GM18868 (cell line): Measurements from ENCODE around the gene SPINK8.
"Not testable (repeated sequence)": the region's sequence is repeated elsewhere in the genome, so short reads cannot be mapped to it uniquely, and the experiment has no call there.

Experiments
- ATAC-seq: cut with Tn5 transposase; IDR thresholded peaks from one replicate; pipeline ENCODE4 v1.9.1; 2021; ENCODE audit warnings: mild to moderate bottlenecking, moderate library complexity; ENCODE audit not compliant: unreplicated experiment

The SPINK8 gene

DNA sequence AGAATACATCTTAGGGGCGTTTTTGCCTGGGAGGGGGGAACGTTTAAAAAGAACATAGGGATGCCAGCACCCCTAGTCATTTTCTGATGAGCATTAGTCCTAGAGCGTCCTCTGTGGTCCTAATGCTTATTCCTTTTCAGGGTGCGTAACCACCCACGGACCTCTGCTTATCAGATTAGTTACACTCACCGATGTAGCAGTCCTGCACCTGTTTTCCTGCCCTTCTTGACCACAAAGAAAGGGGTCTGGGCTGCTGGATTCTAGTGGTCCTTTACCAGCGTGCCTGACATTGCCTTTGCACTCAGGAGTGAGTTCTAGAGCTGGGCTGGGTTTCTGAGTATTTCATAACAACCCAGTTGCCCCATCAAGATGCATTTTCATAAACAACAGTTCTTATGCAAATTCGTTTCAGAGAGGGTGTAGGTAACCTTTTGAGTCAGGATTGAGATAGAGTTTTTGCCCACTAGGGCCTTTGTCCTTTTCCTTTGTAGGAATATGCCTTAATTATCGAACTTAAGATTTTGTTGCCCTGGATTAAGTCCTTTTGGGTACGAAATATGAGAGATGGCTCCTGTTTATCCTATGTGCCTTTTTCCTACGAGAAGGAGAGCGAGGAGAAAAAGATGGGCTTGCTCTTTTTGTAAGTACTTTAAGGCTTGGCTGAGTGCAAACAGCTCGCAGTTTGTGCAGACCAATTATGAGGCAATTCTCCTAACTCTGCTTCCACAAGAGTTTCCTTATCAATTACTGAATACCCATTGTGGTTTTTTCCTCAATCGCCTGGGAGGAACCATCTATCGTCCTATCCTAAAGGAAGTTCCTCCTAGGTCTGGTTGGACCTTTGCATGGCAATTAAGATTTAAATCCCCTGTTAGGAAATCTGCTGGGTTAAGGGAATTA lies at the start of gene SPINK8:
TSS of gene SPINK8 (minus strand) at position 316 of the 900 bp plus-strand sequence. CDS start 5,320 bp downstream, outside the sequence.
- not testable (repeated sequence) for ATAC-seq

DNA sequence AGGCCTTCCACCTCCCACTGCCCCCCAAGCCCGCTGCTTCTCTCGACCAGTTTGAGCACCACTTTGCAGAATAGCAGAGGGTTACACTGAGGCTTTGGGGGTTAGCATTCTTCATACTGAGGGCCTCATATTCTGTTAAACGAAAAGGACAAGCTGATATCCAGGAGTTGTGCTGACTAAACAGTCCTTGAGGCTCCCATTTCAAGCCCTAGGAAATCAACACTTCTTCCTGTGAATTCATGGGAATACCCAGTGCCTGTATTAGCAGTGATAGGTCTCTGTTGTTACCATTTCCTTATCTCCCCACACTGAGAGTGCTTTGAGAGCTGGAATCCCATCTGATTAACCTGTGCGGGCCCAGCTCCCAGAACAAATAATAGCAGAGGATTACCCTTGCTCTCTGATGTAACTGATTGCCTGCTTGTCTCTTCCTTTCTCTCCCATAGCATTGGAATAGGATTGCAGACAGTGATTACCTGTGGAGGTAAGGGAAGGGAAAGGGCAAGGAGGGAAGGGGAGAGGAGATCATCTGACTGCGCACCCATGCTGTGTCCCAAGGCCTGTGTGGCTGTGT lies 39.5 kb upstream of the SPINK8 start:
- ATAC-seq, result no peak

DNA sequence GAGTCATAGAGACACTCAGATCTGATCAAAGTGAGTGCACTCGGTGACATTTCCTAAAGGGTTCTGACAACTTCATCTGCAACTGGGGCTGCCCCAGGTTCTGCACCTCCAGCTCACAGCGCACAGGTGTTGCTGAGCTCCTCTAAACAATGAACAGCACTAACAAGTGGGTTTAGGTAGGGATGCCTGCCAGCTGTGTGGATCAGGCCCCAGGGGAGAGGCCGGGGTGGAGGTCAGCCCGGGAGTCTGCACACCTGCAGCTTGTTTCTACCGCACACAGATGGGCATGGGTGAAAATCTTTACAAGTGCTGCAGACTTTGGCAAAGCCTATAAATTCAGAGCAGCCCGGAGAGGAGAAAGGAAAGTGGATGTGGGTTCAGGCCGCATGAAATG lies 38.9 kb upstream of the SPINK8 start:
- no peak for ATAC-seq

DNA sequence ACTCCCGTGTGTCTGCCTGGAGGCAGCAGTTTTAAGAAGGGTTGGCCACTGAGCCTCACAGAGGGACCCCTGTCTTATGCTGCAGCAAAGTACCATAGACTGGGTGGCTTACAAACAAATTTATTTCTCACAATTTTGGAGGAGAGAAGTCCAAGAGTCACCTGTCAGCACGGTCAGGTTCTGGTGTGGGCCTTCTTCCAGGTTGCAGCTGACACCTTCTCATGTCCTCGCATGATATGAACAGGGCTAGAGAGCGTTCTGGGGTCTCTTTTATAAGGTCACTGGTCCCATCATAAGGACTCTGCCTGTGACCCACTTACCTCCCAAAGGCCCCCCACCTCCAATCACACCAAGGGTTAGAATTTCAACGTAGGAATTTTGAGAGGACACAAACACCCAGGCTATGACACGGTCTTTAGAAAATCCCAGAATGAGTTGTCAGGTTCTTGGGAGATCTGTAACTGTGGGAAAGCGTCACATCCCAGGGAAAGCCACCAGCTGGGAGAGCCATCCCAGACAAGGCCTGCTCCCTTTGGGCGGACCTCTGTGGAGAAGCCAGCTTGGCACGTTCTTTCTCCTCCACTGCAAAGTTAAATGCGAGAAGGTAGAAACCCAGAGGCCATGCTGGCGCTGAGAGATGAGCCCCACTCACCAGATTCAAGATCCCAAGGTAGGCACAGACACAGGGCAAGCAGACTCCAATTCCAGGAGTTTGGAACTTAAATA lies 38.4 kb upstream of the SPINK8 start, which contains the start of gene FBXW12:
TSS of gene FBXW12 (plus strand) at position 569 of the 726 bp plus-strand sequence. CDS start 549 bp downstream, outside the sequence.
- no peak for ATAC-seq

GRCh38 chr3:48370333-48370713 lies 36.9 kb upstream of the SPINK8 start:
- no peak for ATAC-seq

GRCh38 chr3:48369693-48370332 lies 36.4 kb upstream of the SPINK8 start:
- no peak for ATAC-seq

DNA sequence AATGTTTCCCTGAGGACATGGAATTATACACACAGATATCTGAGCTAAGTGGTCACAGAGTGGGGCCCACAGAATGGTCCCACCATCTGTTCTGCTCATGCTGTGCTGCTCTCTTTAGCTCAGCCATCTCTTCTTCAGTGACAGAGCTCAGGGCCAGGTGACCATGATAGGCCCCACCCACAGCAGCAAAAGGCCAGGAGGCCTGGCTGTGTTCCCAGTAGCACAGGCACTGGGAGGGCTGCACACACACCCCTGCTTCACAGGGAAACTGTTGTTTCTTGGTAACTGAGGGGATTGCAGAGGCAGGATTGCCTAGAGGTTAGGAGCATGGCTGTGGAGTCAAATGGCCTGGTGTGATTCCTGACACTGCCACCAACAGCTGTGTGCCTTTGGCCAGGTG lies 33.7 kb upstream of the SPINK8 start:
- no peak for ATAC-seq

DNA sequence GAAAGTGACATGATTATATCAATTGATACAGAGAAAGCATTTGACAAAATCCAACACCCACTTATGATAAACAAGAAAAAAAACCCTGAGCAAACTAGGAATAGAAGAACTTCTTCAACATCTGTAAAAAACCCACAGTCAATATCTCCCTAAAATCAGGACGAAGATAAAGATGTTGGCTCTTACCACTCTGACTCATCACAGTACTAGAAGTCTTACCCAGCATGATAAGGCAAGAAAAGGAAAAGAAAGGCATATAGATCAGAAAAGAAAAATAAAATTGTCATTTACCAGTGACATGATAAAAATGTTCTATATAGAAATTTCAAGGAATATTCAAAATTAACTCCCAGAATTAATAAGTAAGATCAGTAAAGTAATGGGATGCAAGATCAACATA lies 31.4 kb upstream of the SPINK8 start:
- no peak for ATAC-seq

DNA sequence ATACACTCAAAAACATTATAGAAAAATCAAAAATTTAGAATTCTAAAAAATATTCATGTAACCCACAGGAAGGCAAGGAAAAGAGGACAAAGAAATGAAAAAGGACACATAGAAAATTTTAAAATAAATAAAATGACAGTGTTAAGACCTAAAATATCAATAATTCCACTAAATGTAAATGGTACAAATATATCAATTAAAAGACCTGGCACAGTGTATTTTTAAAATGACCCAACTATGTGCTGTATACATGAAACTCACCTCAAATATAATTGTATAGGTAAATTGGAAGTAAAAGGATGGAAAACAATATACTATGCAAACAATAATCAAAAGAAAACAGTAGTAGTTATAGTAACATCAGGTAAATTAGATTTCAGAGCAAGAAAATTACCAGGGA lies 28.5 kb upstream of the SPINK8 start:
- ATAC-seq, result no peak

- ATAC-seq, result no peak
Measured at GRCh38 chr3:48356419-48356818, 23.0 kb upstream of the SPINK8 start.

- ATAC-seq, result no peak
Measured at GRCh38 chr3:48353987-48354386, 20.5 kb upstream of the SPINK8 start.

DNA sequence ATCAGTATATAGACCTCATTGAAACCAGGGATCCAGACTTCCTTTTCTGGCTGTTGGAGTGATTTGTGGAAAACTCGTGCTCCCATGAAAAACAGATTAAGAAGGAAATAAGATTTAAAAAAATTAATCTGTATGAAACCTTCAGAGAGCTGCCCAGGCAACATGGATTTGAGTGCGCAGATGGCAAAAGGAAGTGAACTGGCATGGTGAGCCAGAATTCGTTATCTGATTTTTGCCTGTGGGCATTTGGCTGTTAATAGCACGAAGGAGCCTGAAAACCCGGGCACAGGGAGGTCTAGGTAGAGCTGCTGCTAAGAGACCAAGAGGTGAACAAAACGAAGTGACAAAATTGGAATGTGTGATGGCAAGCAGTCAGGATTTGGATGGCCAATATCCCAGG lies 19.1 kb upstream of the SPINK8 start:
- ATAC-seq, result no peak

DNA sequence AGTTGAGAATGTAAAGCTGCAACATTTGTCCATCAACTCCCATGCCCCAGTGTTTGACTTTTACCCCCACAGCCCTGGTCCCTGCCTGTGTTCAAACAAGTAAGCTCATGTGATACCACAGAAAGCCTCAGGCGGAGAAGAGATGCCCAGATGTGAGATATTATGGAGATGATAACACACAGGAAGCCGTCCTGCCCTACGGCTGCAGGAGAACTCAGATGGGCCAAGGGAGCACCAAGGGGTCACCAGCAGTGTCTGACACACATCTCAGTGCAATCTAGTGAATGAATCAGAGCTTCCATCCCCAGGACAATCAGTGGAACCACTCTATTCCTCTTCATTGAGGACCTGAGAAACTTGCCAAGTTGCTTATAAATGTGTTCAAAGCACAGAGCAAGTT lies 14.0 kb upstream of the SPINK8 start:
- ATAC-seq, result no peak

- ATAC-seq, result no peak
Measured at GRCh38 chr3:48345946-48346572, 12.6 kb upstream of the SPINK8 start.

DNA sequence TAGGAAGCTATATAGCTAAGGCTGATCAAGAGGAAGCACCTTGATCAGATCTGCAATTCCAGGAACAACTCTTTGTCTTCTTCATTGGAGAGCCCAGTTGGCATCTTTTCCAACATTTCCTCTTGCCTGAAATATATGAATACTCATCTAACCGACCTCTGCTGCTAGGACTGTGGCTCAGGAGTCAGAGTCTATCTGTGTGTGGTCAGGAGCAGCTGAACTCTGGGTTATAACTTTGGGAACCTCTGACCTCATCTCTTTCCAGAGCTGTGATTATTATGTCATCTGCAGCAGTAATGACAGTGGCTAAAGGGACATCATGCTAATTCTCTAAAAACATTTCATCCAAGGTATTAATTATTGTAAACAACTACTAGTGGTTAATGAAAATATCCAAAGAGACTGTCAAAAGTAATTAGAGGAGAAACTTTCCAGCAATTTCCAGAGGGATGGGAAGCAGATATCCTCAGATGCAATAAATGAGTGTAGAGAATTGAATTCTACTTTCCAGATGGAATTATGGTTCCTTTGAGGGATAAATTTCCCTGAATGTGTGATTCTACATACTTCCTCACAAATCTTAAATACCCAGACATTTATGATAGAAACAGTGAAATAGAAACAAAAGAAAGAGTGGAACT lies 11.5 kb upstream of the SPINK8 start:
- ATAC-seq, result no peak

DNA sequence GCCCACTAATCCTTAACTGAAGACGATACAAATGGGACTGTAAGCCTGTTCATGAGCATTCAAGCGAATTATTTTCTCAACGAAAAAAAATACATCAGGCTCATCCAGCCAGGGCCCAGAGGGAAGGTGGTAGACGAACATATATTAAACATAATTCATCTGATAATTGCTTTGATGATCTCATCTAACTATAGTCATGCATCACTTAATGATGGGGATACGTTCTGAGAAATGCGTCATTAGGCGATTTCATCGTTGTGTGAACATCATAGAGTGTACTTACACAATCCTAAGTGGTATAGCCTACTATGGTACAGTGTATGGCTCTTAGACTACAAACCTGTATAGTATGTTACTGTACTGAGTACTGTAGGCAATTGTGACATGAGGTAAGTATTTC lies 10.0 kb upstream of the SPINK8 start:
- ATAC-seq, result no peak

GRCh38 chr3:48338635-48339034 lies 5.2 kb upstream of the SPINK8 start:
- ATAC-seq, result no peak

GRCh38 chr3:48337536-48337935 lies 4.1 kb upstream of the SPINK8 start:
- not testable (repeated sequence) for ATAC-seq

DNA sequence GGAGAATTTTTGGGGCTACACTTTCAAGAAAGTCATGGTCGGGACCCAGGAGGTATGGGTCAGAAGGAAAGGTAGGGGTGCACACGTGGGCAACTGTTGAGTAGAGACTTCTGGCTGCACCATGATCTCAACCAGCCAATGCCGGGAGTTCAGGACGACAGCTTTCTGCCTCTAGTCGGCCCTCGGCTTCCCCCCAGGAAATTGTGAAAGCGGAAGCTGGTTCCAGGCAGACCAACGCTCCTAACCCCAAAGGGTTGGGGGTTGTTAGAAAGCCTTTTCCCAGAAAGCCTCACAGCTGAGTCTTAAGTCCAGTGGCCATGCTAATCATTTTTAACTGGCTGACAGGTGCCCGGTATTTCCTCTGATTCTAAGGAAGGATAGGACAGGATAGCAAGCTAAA lies 1.8 kb upstream of the SPINK8 start:
- not testable (repeated sequence) for ATAC-seq

DNA sequence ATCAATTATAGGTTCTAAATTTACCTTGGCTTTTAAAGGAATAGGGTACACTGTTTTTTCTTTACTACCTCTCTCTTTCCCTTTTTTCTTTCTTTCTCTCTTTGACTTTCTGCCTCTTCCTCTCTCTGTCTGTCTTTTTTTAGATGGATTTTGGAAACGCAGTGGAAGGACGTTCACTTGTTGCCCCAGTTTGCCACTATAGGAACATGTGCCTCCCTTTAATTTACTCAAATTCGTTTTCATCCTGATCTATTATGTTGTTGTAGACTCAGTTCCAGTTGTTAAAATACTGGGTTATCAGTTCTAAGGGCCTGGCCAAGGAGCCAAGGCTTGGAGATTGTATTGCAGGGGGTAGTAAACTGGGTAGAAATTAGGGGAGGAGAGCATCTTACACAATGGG lies 1.1 kb upstream of the SPINK8 start:
- no peak for ATAC-seq
